GM12892 (cell line): ENCODE data around the gene AIPL1.

Source experiments
- DNase-seq: peaks from one replicate; pipeline ENCODE4 v3.0.0; 2011; ENCODE audit not compliant: insufficient read length
- FAIRE-seq: peaks from 2 replicates; lab custom pipeline; 2011; peaks lifted over from hg19 to GRCh38; lab: Jason Lieb, UNC
- POLR2A ChIP-seq: IDR thresholded peaks from 2 replicates; pipeline ENCODE4 v1.6.1; 2011; ENCODE audit warnings: low read depth, low read length, control low read depth
- POLR2AphosphoS5 ChIP-seq: IDR thresholded peaks from 2 replicates; pipeline ENCODE4 v1.6.1; 2011; ENCODE audit warnings: low read depth, low read length, control low read depth
- TAF1 ChIP-seq: IDR thresholded peaks from 2 replicates; pipeline ENCODE4 v1.6.1; 2011; ENCODE audit warnings: low read depth, mild to moderate bottlenecking, control low read depth, low read length, borderline replicate concordance

Gene AIPL1

DNA sequence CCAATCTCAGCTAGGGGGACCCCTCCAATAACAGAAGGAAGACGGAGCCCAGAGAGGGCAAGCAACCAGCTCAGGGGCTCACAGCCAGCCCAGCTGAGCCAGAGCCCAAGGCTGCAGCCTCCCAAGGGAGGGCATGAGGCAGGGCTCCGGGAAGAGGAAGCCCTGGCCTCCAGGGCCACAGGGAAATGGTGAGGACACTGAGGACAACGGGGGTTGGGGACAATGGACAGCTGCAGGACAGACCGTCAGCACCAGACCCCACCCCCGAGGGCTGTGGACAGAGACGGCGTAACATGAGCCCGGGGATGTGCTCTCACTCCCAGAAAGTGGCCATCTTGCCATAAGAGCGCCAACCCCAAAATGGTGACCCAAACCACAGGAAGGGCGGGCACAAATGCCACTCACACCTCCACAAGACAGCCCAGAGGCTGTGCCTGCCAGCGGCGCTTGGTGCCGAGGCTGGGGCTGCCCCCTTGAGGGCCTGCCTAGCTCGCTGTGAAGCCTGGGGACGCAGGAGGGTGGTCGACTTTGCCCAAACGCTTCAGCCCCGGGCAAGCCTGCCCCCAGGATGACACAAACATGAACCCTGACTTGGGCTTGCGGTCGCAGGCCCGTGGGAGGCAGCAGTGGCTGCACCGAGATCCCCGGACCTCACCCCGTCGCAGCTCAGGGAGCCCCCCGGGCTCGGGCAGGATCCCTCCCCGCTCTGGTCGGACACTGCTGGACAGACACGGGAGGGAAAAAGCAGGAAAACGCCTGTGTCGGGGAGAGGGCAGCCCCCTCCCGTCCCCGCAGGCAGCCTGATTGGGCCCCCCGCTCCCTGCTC is 19.8 kb upstream of the AIPL1 start:
- TF ChIP-seq POLR2AphosphoS5 (no peak), POLR2A (no peak)
- DNase-seq (no peak), FAIRE-seq (no peak)

DNA sequence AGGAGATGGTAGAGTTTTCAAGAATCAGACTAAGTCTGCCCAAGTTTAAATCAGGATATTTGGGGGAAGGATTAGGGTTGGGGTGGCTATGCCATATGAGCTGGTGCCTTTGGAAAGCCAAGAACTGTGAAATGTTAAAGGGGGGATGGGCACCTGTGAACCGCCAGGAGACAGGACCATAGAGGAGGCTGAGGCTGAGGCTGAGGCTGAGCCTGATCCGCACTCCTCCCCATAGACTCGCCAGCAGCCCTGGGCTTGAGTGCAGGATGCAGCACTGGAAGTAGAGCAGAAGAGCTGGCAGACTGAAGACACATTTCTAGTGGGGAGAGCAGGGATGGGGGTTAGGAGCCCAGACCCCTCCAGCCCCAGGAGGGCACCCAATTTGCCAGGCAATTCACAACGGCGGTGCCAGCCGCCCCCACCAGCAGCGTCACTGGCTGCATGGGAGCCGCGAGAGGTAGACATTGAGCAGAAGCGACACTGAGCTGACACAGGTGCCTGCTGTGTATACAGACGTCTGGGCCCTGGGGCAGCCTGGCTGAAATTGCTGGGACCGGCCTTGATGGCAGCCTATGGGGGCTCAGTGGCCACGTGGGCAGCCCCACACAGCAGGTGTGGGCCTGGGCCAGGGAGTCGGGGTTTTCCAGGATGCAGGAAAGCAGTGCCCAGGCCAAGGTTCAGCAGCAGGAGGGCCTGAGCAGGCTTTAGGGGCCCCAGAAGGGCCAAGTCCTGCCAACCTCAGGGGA is 18.5 kb upstream of the AIPL1 start:
- DNase-seq (no peak), FAIRE-seq (no peak)
- TF ChIP-seq POLR2AphosphoS5 (no peak), POLR2A (no peak)

DNA sequence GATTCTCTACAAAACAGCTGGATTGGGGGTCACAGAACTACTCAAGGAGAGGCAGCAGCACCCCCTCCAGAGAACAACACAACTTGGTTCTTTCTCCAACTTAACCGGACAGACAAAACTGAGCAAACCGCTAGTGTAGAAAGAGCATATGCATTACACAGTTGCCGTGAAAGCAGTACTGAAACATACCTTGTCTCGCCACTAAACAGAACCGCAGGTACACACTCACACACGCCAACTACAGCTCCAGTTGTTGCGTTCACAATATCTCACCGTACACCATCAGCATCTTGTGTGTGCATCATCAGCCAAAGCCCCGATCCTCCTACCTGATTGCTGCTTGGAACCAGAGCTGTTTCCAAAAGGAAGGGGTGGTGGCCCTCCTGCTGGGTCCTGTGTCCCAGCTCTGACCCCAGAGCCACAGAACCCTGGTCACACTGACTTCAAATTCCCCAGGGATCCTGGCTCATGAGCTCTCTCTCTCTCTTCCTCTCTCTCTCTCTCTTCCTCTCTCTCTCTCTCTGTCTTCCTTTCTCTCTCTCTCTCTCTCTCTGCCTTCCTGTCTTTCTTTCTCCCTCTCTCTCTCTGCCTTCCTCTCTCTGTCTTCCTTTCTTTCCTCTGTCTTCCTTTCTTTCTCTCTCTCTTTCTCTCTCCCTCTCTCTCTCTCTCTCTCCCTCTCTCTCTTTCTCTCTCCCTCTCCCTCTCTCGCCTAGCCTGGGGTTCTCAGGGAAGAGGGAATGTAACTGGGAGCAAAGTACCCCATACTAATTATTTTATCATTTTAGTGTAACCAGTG is 17.7 kb upstream of the AIPL1 start:
- FAIRE-seq (peak; percentile 87), DNase-seq (no peak)
- TF ChIP-seq POLR2AphosphoS5 (no peak), TAF1 (no peak), POLR2A (no peak)

DNA sequence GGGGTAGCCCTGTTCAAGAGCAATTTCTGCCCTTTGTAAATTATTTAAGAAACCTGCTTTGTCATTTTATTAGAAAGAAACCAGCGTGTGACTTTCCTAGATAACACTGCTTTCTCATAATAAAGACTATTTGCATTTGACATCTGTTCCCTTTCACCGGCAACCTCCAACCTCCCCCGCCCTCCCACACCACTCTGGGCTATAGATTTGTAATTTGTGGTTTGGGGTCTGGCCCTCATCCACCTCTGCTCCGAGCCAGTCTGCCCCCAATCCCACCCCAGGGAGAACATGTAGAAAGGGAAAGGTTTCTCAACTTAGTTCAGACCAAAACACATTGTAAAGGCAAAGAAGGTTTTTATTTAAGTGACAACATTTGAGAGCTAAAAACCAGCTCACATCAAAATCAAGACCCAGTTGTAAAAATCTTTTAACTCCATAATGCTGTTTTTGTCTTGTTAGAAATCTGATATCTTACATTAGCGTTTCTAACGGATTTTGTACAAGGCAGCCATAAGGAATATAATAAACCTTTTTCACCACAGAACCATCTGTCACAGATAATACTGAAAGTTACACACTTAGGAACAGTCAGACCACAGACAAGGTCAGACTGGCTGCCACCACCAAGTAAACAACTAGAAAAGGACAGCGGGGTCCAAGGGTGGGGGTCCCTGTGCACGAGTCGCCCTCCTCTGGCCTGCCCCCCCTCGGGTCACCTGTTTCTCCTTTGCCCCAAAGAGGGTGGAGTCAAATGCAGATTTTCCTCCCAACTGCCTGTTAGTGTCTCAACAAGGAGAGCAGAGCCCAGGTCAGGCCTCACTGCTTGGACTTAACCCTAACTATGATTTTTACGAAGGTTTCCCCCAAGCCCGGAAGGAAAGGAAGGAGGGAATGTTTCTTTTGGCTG is 16.3 kb upstream of the AIPL1 start:
- TF ChIP-seq POLR2A: no peak
- no peak for TF ChIP-seq TAF1
- TF ChIP-seq POLR2AphosphoS5: no peak
- FAIRE-seq (peak; percentile 81), DNase-seq (no peak)

DNA sequence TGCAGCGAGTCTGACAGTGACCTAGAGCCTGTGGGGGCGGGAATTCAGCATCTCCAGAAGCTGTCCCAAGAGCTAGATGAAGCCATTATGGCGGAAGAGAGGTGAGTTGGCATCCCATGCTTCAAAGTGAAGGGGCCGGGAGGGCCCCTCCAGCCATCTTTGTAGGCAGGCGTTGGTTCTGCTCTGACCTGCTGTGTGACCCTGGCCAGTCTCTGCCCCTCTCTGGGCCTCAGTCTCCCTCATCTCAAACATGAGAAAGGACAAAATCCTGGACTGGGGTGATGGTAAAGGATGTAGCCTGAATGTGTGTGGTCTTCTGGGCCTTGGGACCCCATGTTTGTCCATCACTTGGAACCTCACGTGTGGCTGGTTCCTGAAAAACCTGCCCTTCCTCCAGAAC is 14.4 kb upstream of the AIPL1 start:
- DNase-seq: no peak
- no peak for FAIRE-seq
- no peak for TF ChIP-seq TAF1
- no peak for TF ChIP-seq POLR2AphosphoS5
- TF ChIP-seq POLR2A: no peak

DNA sequence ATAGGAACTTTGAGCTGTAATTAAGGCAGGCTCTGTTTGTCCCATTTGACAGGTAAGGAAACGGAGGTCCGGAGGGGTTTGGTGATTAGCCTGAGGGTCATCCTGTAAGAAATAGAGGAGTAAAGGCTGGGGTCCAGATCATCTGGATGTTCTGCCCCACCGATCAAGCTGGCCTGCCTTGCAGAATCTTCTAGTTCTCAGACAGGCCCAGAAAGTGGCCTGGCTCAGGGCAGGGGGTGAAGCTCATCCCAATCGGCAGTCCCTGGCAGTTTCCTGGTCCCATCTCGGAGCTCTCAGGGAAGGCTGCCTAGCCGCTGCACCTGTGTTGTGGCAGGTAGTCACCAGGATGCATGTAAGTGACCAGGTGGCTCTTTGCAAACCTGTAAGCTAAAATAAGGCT is 13.6 kb upstream of the AIPL1 start:
- FAIRE-seq: no peak
- TF ChIP-seq TAF1: no peak
- no peak for TF ChIP-seq POLR2A

DNA sequence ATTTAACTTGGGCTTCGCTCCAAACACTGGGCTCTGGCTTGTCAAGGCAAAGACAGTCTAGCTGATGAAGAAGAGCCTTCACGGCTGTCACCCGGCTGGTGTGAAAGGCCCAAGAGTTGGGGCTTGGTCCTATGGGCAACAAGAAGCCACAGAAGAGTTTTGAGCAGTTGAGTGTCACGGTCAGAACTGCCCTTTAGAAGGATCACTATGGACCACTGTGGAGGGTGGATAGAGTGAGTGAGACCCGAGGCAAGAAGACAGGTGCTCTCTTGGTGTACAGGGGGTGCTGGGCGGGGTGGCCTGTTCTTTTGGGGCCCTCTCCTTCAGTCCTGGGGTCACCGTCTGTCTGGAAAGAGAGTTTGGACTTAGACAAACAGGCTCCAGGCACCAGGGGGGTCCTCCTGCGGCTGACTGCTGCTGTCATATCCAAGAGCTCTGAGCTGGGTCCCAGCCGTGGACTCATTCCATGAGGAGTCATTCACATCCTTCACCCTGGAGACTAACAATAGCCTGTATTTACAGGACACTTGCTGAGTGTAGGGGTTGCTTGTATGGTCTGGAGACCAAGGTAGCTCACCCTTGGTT is 11.7 kb upstream of the AIPL1 start:
- TF ChIP-seq POLR2A (no peak), POLR2AphosphoS5 (no peak), TAF1 (no peak)
- DNase-seq: no peak

More for the DNA sequence above, 13.6 kb upstream of the AIPL1 start:
- no peak for DNase-seq

DNA sequence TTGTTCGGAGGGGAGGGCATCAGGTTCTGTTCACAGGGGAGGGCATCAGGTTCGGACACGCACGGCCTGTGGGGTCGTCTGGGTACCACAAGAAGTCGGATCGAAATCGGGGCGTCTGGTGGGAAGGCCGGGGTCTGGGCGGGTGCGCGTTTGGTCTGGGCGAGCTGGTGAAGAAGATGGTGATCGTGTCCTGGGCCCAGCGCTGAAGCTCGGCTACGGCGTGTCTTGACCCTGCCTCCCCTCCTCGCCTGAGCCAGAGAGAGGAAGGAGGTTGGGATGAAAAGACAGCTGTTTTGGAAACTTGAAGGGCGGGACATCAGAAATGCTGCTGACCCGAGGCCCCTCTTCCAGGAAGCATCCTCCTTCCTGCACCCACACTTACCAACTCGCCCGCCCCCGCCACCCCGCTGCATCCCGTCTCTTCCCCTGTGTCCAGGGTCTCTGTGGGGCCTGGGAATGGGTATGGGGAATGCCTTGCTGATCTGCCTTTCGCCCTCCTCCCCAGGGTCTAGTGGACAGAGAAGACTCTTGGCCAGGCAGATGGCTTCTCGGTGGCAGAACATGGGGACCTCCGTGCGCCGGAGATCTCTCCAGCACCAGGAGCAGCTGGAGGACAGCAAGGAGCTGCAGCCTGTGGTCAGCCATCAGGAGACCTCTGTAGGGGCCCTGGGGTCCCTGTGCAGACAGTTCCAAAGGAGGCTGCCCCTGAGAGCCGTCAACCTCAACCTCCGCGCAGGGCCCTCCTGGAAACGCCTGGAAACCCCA is 9.8 kb upstream of the AIPL1 start:
- FAIRE-seq (no peak), DNase-seq (no peak)
- TF ChIP-seq TAF1 (0 out of 2 replicates have a peak, but pooled peaks have one; percentile 6), POLR2A (no peak)

More for the DNA sequence above, 11.7 kb upstream of the AIPL1 start:
- FAIRE-seq: no peak

DNA sequence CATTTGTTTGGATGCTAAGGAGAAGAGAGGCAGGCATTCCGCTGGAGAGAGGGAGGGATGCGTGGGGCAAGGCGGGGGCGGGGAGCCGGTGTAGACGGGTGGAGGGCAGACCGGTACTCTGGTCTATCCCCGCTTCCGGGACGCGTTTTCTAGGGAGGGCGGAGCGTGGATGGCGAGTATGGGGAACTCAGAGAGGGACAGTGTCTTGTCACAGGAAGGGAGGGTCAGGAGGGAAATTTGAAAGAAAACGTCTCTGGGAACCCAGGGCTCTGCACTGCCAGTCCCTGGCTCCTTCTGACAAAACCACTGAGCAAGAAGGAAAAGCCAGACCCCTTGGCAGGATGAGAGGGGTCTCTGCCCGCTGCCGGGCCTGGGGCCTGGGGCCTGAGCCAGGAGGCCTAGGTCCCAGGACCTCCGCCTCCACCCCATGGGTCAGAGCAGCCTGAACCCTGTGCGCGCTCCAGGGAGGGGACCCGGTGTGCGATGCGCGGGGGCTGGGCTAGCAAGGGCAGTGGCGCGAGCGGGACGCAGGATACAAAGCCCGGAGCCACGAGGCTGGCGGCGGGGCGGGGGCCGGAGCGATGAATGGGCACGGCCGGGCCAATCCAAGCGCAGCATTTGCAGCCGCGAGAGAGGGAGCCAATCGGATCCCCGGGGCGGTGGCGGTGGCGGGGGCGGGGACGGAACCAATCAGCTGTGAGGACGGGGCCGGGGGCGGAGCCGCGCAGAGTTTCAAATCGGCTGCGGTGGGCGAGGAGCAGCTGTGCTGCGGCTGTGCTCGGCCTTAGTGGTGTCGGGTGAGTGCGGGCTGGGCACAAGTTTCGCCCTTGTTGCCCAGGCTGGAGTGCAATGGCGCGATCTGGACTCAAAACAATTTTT is 9.0 kb upstream of the AIPL1 start, which contains the start of gene PIMREG:
TSS of gene PIMREG (plus strand) at position 764 of the 879 bp plus-strand sequence. CDS start 656 bp downstream, outside the sequence.
- FAIRE-seq (peak; percentile 96), DNase-seq (peak; percentile 95)
- TF ChIP-seq POLR2A (peak; percentile 75; the same call in 1 of the 2 replicates), TAF1 (0 out of 2 replicates have a peak, but pooled peaks have one; percentile 8), POLR2AphosphoS5 (peak; percentile 45; the same call in 1 of the 2 replicates)
